GM12891 (cell line): ENCODE measurements around the gene MTG2.

Source experiments
- PAX5 ChIP-seq: IDR thresholded peaks from 2 replicates; pipeline ENCODE4 v1.6.1; 2011; ENCODE audit warnings: low read length, moderate library complexity, mild to moderate bottlenecking; ENCODE audit not compliant: insufficient read depth, severe bottlenecking
- POLR2A ChIP-seq: IDR thresholded peaks from 2 replicates; pipeline ENCODE4 v1.6.1; 2011; ENCODE audit warnings: low read depth, low read length, control low read depth
- POLR2AphosphoS5 ChIP-seq: IDR thresholded peaks from 2 replicates; pipeline ENCODE4 v1.6.1; 2011; ENCODE audit warnings: low read depth, low read length, control low read depth
- POU2F2 ChIP-seq: IDR thresholded peaks from 2 replicates; pipeline ENCODE4 v1.6.1; 2011; ENCODE audit warnings: low read depth, mild to moderate bottlenecking, control low read depth, low read length, moderate library complexity
- SPI1 ChIP-seq: IDR thresholded peaks from 2 replicates; pipeline ENCODE4 v1.6.1; 2011; ENCODE audit warnings: low read depth, low read length, control low read depth
- TAF1 ChIP-seq: IDR thresholded peaks from 2 replicates; pipeline ENCODE4 v1.6.1; 2011; ENCODE audit warnings: low read depth, low read length, control low read depth

DNA sequence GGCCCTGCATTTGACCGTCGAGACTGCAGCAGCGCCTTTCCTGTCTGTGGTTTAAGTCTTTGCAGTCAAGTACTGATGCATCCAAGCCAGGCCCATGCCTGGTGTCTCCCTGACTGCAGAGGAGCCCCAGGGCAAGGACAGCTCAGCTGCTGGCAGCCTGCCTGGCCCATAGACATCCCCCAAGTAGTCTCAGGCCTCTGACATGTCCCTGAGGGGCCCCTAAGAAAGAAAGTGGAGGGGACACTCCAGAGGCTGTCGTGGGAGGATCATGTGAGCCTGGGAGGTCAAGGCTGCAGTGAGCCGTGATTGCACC, 19.2 kb downstream of the MTG2 start:
- TF ChIP-seq POLR2A (no peak), POLR2AphosphoS5 (no peak), SPI1 (no peak), PAX5 (no peak), POU2F2 (no peak), TAF1 (no peak)
